Measurements from ENCODE around the gene PPP1R14B.

The PPP1R14B gene

GRCh38 chr11:64286801-64287159, 40.0 kb upstream of the PPP1R14B start:
- H3K4me1 Mint-ChIP-seq: peaks cover 25% of the 10 kb centered on the region
- H3K36me3 Mint-ChIP-seq (ENCODE audit: insufficient read depth): peaks cover 6% of the 10 kb centered on the region
- DNase-seq (ENCODE audit: low spot score in 2 of 2) (no peak), ATAC-seq (replicated peaks; ENCODE audit: extremely low read depth, poor library complexity, severe bottlenecking) (no peak)
- peaks cover 9% of the 10 kb centered on the region for H3K27me3 Mint-ChIP-seq
- peak overlapping the region; percentile 87 for H3K4me3 Mint-ChIP-seq
- H3K27ac Mint-ChIP-seq (ENCODE audit: low read depth): peak overlapping the region; percentile 88
- H3K9me3 Mint-ChIP-seq: no peaks in the 10 kb centered on the region

- H3K4me1 Mint-ChIP-seq: peaks cover 25% of the 10 kb centered on the region
- H3K36me3 Mint-ChIP-seq (ENCODE audit: insufficient read depth): peaks cover 9% of the 10 kb centered on the region
- peaks cover 9% of the 10 kb centered on the region for H3K27me3 Mint-ChIP-seq
- H3K4me3 Mint-ChIP-seq: peak overlapping the region; percentile 87
- H3K9me3 Mint-ChIP-seq: no peaks in the 10 kb centered on the region
- no peak for ATAC-seq (replicated peaks; ENCODE audit: extremely low read depth, poor library complexity, severe bottlenecking)
- no peak for DNase-seq (ENCODE audit: low spot score in 2 of 2)
- H3K27ac Mint-ChIP-seq (ENCODE audit: low read depth): peak overlapping the region; percentile 97
These were observed 39.4 kb upstream of the PPP1R14B start for GRCh38 chr11:64285885-64286800.

GRCh38 chr11:64284962-64285884, 38.5 kb upstream of the PPP1R14B start, which contains the start of gene GPR137:
GPR137 (plus strand) TSS chr11:64285848; CDS start chr11:64286525, 677 bp downstream.
- H3K9me3 Mint-ChIP-seq: no peaks in the 10 kb centered on the region
- H3K27ac Mint-ChIP-seq (ENCODE audit: low read depth): peak within 1 kb of the TSS; percentile 97
- H3K4me1 Mint-ChIP-seq: peaks cover 20% of the 10 kb centered on the region
- DNase-seq (ENCODE audit: low spot score in 2 of 2) (peak; percentile 91 to 96), ATAC-seq (replicated peaks; ENCODE audit: extremely low read depth, poor library complexity, severe bottlenecking) (peak; percentile 80)
- H3K36me3 Mint-ChIP-seq (ENCODE audit: insufficient read depth): peaks cover 9% of the 10 kb centered on the region
- no peaks in the 10 kb centered on the region for H3K27me3 Mint-ChIP-seq
- peak within 1 kb of the TSS; percentile 87 for H3K4me3 Mint-ChIP-seq

GRCh38 chr11:64284048-64284961, 37.6 kb upstream of the PPP1R14B start, which contains the start of gene BAD:
BAD (minus strand) TSS chr11:64284665; CDS start chr11:64284368, 297 bp downstream.
- Mint-ChIP-seq H3K9me3 (no peaks in the 10 kb centered on the region), H3K27ac (ENCODE audit: low read depth) (peak within 1 kb of the TSS; percentile 97), H3K4me3 (peak within 1 kb of the TSS; percentile 87), H3K4me1 (peaks cover 19% of the 10 kb centered on the region), H3K36me3 (ENCODE audit: insufficient read depth) (peaks cover 9% of the 10 kb centered on the region), H3K27me3 (no peaks in the 10 kb centered on the region)
- peak; percentile 81 for ATAC-seq (replicated peaks; ENCODE audit: extremely low read depth, poor library complexity, severe bottlenecking)
- DNase-seq (ENCODE audit: low spot score in 2 of 2): peak; percentile 78 to 86

- DNase-seq (ENCODE audit: low spot score in 2 of 2): no peak
- H3K9me3 Mint-ChIP-seq: no peaks in the 10 kb centered on the region
- H3K36me3 Mint-ChIP-seq (ENCODE audit: insufficient read depth): peaks cover 11% of the 10 kb centered on the region
- H3K4me1 Mint-ChIP-seq: peaks cover 16% of the 10 kb centered on the region
- ATAC-seq (replicated peaks; ENCODE audit: extremely low read depth, poor library complexity, severe bottlenecking): no peak
- H3K4me3 Mint-ChIP-seq: peak overlapping the region; percentile 87
- H3K27me3 Mint-ChIP-seq: no peaks in the 10 kb centered on the region
- H3K27ac Mint-ChIP-seq (ENCODE audit: low read depth): peak overlapping the region; percentile 97
These were observed 36.3 kb upstream of the PPP1R14B start for GRCh38 chr11:64283092-64283491.

GRCh38 chr11:64281957-64282770, 35.4 kb upstream of the PPP1R14B start:
- no peaks in the 10 kb centered on the region for H3K27me3 Mint-ChIP-seq
- peak overlapping the region; percentile 87 for H3K4me3 Mint-ChIP-seq
- H3K27ac Mint-ChIP-seq (ENCODE audit: low read depth): peak overlapping the region; percentile 97

GRCh38 chr11:64278576-64279190, 31.9 kb upstream of the PPP1R14B start:
- peaks cover 8% of the 10 kb centered on the region for H3K36me3 Mint-ChIP-seq (ENCODE audit: insufficient read depth)
- ATAC-seq (replicated peaks; ENCODE audit: extremely low read depth, poor library complexity, severe bottlenecking): no peak
- no peaks in the 10 kb centered on the region for H3K27me3 Mint-ChIP-seq
- peak overlapping the region; percentile 78 for H3K27ac Mint-ChIP-seq (ENCODE audit: low read depth)
- DNase-seq (ENCODE audit: low spot score in 2 of 2): no peak
- H3K4me1 Mint-ChIP-seq: peaks cover under 1% of the 10 kb centered on the region
- no peak overlapping the region for H3K4me3 Mint-ChIP-seq
- H3K9me3 Mint-ChIP-seq: no peaks in the 10 kb centered on the region

More at GRCh38 chr11:64281957-64282770, 35.4 kb upstream of the PPP1R14B start:
- ATAC-seq (replicated peaks; ENCODE audit: extremely low read depth, poor library complexity, severe bottlenecking): no peak
- H3K4me1 Mint-ChIP-seq: peaks cover 16% of the 10 kb centered on the region
- H3K9me3 Mint-ChIP-seq: no peaks in the 10 kb centered on the region
- H3K36me3 Mint-ChIP-seq (ENCODE audit: insufficient read depth): peaks cover 11% of the 10 kb centered on the region
- DNase-seq (ENCODE audit: low spot score in 2 of 2): no peak

GRCh38 chr11:64276653-64277431, 30.1 kb upstream of the PPP1R14B start:
- Mint-ChIP-seq H3K9me3 (no peaks in the 10 kb centered on the region), H3K36me3 (ENCODE audit: insufficient read depth) (peaks cover 12% of the 10 kb centered on the region), H3K4me1 (peaks cover 2% of the 10 kb centered on the region), H3K27me3 (no peaks in the 10 kb centered on the region), H3K27ac (ENCODE audit: low read depth) (no peak overlapping the region), H3K4me3 (no peak overlapping the region)
- no peak for DNase-seq (ENCODE audit: low spot score in 2 of 2)
- no peak for ATAC-seq (replicated peaks; ENCODE audit: extremely low read depth, poor library complexity, severe bottlenecking)

GRCh38 chr11:64275841-64276240, 29.1 kb upstream of the PPP1R14B start:
- no peak overlapping the region for H3K4me3 Mint-ChIP-seq
- peaks cover 9% of the 10 kb centered on the region for H3K4me1 Mint-ChIP-seq
- H3K9me3 Mint-ChIP-seq: no peaks in the 10 kb centered on the region
- H3K27ac Mint-ChIP-seq (ENCODE audit: low read depth): no peak overlapping the region
- H3K36me3 Mint-ChIP-seq (ENCODE audit: insufficient read depth): peaks cover 17% of the 10 kb centered on the region
- no peak for DNase-seq (ENCODE audit: low spot score in 2 of 2)
- no peaks in the 10 kb centered on the region for H3K27me3 Mint-ChIP-seq
- ATAC-seq (replicated peaks; ENCODE audit: extremely low read depth, poor library complexity, severe bottlenecking): no peak

- H3K36me3 Mint-ChIP-seq (ENCODE audit: insufficient read depth): peaks cover 23% of the 10 kb centered on the region
These were observed 28.5 kb upstream of the PPP1R14B start for GRCh38 chr11:64275031-64275800.

More at GRCh38 chr11:64275031-64275800, 28.5 kb upstream of the PPP1R14B start:
- Mint-ChIP-seq H3K27ac (ENCODE audit: low read depth) (no peak overlapping the region), H3K9me3 (no peaks in the 10 kb centered on the region), H3K4me1 (peaks cover 12% of the 10 kb centered on the region), H3K27me3 (no peaks in the 10 kb centered on the region), H3K4me3 (no peak overlapping the region)
- no peak for DNase-seq (ENCODE audit: low spot score in 2 of 2)
- no peak for ATAC-seq (replicated peaks; ENCODE audit: extremely low read depth, poor library complexity, severe bottlenecking)
